ENCODE measurements around the gene CCDC80.

Gene CCDC80

DNA sequence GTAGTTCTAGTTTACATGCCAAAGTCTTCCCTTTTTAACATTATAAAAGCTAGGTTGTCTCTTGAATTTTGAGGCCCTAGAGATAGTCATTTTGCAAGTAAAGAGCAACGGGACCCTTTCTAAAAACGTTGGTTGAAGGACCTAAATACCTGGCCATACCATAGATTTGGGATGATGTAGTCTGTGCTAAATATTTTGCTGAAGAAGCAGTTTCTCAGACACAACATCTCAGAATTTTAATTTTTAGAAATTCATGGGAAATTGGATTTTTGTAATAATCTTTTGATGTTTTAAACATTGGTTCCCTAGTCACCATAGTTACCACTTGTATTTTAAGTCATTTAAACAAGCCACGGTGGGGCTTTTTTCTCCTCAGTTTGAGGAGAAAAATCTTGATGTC is 57.8 kb downstream of the CCDC80 start:
- Histone ChIP-seq H3K4me3 (ENCODE audit: low read depth, low read length) (no peak overlapping the region), H3K36me3 (ENCODE audit: control insufficient read depth in 2 of 2, insufficient read depth in 1 of 2, low read length in 2 of 2) (peaks cover 0 to 54% of the 10 kb centered on the region in 2 experiments; a peak in 2 of 3 replicates), H3K4me1 (ENCODE audit: control insufficient read depth, insufficient read depth, low read length) (no peaks in the 10 kb centered on the region), H3K9me3 (ENCODE audit: control insufficient read depth, insufficient read depth, low read depth, low read length) (no peaks in the 10 kb centered on the region), H3K27ac (ENCODE audit: extremely low read depth, low read depth, low read length) (no peak overlapping the region)
- CTCF ChIA-PET: interaction anchor here (0.7 to 2.9 kb wide), 11 partner anchors 12 to 451 kb away, joined by 3 to 31 read pairs (median 5); no protein-coding TSS in a partner anchor
- TF ChIP-seq ZNF221 (tag by site-specific recombination; IDR thresholded peaks at IDR 0.05; ENCODE audit: borderline replicate concordance) (no peak), GFI1B (tag by site-specific recombination; IDR thresholded peaks at IDR 0.05) (no peak), ZBTB7A (tag by site-specific recombination; IDR thresholded peaks at IDR 0.05; ENCODE audit: low read depth) (no peak), KLF10 (tag by site-specific recombination; IDR thresholded peaks at IDR 0.05) (no peak), REPIN1 (tag by site-specific recombination; IDR thresholded peaks at IDR 0.05; ENCODE audit: low read depth) (no peak), ZNF549 (tag by site-specific recombination; IDR thresholded peaks at IDR 0.05) (no peak), ZNF677 (tag by site-specific recombination; IDR thresholded peaks at IDR 0.05) (no peak), ZNF514 (tag by site-specific recombination; IDR thresholded peaks at IDR 0.05) (no peak), ZNF501 (tag by site-specific recombination; IDR thresholded peaks at IDR 0.05) (no peak), SALL2 (tag by site-specific recombination; IDR thresholded peaks at IDR 0.05; ENCODE audit: borderline replicate concordance) (no peak), BCL11B (tag by site-specific recombination; IDR thresholded peaks at IDR 0.05; ENCODE audit: low read depth) (no peak)
- TF ChIP-seq, protein P1, sequence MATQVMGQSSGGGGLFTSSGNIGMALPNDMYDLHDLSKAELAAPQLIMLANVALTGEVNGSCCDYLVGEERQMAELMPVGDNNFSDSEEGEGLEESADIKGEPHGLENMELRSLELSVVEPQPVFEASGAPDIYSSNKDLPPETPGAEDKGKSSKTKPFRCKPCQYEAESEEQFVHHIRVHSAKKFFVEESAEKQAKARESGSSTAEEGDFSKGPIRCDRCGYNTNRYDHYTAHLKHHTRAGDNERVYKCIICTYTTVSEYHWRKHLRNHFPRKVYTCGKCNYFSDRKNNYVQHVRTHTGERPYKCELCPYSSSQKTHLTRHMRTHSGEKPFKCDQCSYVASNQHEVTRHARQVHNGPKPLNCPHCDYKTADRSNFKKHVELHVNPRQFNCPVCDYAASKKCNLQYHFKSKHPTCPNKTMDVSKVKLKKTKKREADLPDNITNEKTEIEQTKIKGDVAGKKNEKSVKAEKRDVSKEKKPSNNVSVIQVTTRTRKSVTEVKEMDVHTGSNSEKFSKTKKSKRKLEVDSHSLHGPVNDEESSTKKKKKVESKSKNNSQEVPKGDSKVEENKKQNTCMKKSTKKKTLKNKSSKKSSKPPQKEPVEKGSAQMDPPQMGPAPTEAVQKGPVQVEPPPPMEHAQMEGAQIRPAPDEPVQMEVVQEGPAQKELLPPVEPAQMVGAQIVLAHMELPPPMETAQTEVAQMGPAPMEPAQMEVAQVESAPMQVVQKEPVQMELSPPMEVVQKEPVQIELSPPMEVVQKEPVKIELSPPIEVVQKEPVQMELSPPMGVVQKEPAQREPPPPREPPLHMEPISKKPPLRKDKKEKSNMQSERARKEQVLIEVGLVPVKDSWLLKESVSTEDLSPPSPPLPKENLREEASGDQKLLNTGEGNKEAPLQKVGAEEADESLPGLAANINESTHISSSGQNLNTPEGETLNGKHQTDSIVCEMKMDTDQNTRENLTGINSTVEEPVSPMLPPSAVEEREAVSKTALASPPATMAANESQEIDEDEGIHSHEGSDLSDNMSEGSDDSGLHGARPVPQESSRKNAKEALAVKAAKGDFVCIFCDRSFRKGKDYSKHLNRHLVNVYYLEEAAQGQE (tag by site-specific recombination; IDR thresholded peaks at IDR 0.05): no peak
- POLR2A ChIA-PET: no interaction called here

DNA sequence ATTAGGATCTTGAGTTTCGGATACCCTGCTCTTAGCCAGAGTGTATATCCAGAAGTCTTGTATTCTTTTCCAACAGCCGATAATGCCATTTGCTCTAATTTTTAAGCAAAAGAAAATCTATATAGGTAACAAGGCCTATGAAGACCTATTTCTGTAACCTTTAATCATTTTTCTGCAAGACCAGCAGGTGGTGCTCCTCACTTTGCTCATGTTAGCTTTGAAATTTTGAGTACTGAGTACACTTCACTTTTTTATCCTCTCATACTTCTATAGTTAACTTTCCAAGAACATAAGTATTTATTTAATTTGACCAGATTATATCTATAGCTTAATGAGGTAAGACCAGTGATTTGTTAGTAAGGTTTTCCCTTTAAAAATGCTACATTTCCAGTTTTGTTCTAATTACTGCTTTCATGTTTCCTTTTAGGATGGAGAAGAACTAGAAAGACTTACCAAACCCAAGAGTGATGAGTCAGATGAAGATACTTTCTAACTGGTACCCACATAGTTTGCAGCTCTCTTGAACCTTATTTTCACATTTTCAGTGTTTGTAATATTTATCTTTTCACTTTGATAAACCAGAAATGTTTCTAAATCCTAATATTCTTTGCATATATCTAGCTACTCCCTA is 58.6 kb downstream of the CCDC80 start:
- H3K9me3 ChIP-seq (ENCODE audit: control insufficient read depth, insufficient read depth, low read depth, low read length): no peaks in the 10 kb centered on the region
- no peak overlapping the region for H3K4me3 ChIP-seq (ENCODE audit: low read depth, low read length)
- H3K27ac ChIP-seq (ENCODE audit: extremely low read depth, low read depth, low read length): no peak overlapping the region
- ChIA-PET POLR2A (interaction anchor here (1.0 kb wide), 1 partner anchor 59 kb away, joined by 3 read pairs; no protein-coding TSS in a partner anchor), CTCF (interaction anchor here (0.7 to 2.9 kb wide), 26 partner anchors 8 to 432 kb away, joined by 3 to 31 read pairs (median 3); partner anchors contain the start of genes ATG3 and SLC35A5)
- H3K4me1 ChIP-seq (ENCODE audit: control insufficient read depth, insufficient read depth, low read length): no peaks in the 10 kb centered on the region
- H3K36me3 ChIP-seq (ENCODE audit: control insufficient read depth in 2 of 2, insufficient read depth in 1 of 2, low read length in 2 of 2): peaks cover 0 to 52% of the 10 kb centered on the region in 2 experiments; a peak in 2 of 3 replicates
- TF ChIP-seq ZNF654 (tag by site-specific recombination; IDR thresholded peaks at IDR 0.05; ENCODE audit: low read depth) (peak; percentile 60), ZNF114 (tag by site-specific recombination; IDR thresholded peaks at IDR 0.05) (no peak), ZNF274 (IDR thresholded peaks at IDR 0.05; ENCODE audit: low read length) (no peak), ZNF274 (tag by site-specific recombination; IDR thresholded peaks at IDR 0.05; ENCODE audit: borderline replicate concordance) (no peak), ZNF138 (tag by site-specific recombination; IDR thresholded peaks at IDR 0.05; ENCODE audit: borderline replicate concordance) (no peak), SP2 (tag by site-specific recombination; IDR thresholded peaks at IDR 0.05) (no peak), ZNF585B (tag by site-specific recombination; IDR thresholded peaks at IDR 0.05) (no peak)
- TF ChIP-seq, protein P2, sequence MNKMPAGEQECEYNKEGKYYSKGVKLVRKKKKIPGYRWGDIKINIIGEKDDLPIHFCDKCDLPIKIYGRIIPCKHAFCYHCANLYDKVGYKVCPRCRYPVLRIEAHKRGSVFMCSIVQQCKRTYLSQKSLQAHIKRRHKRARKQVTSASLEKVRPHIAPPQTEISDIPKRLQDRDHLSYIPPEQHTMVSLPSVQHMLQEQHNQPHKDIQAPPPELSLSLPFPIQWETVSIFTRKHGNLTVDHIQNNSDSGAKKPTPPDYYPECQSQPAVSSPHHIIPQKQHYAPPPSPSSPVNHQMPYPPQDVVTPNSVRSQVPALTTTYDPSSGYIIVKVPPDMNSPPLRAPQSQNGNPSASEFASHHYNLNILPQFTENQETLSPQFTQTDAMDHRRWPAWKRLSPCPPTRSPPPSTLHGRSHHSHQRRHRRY (tag by site-specific recombination; IDR thresholded peaks at IDR 0.05): no peak
